ENCODE data around the gene XYLB.

GRCh38 chr3:38370861-38371260 is 24.3 kb downstream of the XYLB start:
- no peak for TF ChIP-seq POLR2A (IDR thresholded peaks at IDR 0.05)
- no peak for TF ChIP-seq CTCF (IDR thresholded peaks at IDR 0.05 in 8 of 11, conservative IDR thresholded peaks at IDR 0.05 in 3 of 11)
- TF ChIP-seq POLR2AphosphoS5 (IDR thresholded peaks at IDR 0.05): no peak
